Duodenal mucosa (tissue), 2 donors: ENCODE data around the gene NFILZ.

ENCODE experiments used
- H3K27ac ChIP-seq: one replicate; pipeline ENCODE4 v1.7.0; 2013; ENCODE audit warnings: low read depth, low read length
- H3K27me3 ChIP-seq, 2 donors: one replicate each; pipeline ENCODE4 v1.7.0; 2013; ENCODE audit warnings: low read length in 2 of 2, control low read depth in 1 of 2; ENCODE audit not compliant: insufficient read depth in 2 of 2, control insufficient read depth in 1 of 2
- H3K36me3 ChIP-seq, 2 donors: one replicate each; pipeline ENCODE4 v1.7.0; 2013; ENCODE audit warnings: low read length in 2 of 2, control low read depth in 1 of 2; ENCODE audit not compliant: insufficient read depth in 2 of 2, control insufficient read depth in 1 of 2
- H3K4me1 ChIP-seq, 2 donors: one replicate each; pipeline ENCODE4 v1.7.0; 2013; ENCODE audit warnings: low read length in 2 of 2, control low read depth in 1 of 2; ENCODE audit not compliant: insufficient read depth in 2 of 2, control insufficient read depth in 1 of 2
- H3K4me3 ChIP-seq, 2 donors: one replicate each; pipeline ENCODE4 v1.7.0; 2013; ENCODE audit warnings: low read length in 2 of 2, low read depth in 1 of 2
- H3K9ac ChIP-seq, 2 donors: one replicate each; pipeline ENCODE4 v1.7.0; 2013; ENCODE audit warnings: low read length in 2 of 2, low read depth in 1 of 2
- H3K9me3 ChIP-seq, 2 donors: one replicate each; pipeline ENCODE4 v1.7.0; 2013; ENCODE audit warnings: low read length in 2 of 2, control low read depth in 1 of 2; ENCODE audit not compliant: control insufficient read depth in 1 of 2

Gene NFILZ

DNA sequence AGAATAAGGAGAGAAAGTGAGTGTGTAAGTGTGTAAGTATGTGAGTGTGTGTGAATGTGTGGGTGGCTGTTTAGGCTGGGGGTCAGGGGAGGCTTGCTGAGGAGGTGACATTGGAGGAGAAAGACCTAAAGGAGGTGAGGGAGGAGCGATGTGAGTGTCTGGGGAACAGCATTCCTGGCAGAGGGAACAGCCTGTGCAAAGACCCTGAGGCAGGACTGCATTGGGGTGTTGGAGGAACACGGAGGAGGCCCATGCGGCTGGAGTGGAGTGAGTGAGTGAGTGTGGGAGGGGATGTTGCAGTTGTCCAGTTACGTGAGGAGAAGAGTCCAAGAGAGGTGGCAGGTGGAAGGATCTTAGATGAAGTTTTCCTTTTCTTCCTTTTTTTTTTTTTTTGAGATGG lies 31.8 kb downstream of the NFILZ start:
- no peak overlapping the region for H3K27ac ChIP-seq
- no peaks in the 10 kb centered on the region for H3K36me3 ChIP-seq
- no peaks in the 10 kb centered on the region for H3K27me3 ChIP-seq
- no peak overlapping the region for H3K9ac ChIP-seq
- no peak overlapping the region for H3K4me3 ChIP-seq
- no peaks in the 10 kb centered on the region for H3K4me1 ChIP-seq
- H3K9me3 ChIP-seq, result no peaks in the 10 kb centered on the region

DNA sequence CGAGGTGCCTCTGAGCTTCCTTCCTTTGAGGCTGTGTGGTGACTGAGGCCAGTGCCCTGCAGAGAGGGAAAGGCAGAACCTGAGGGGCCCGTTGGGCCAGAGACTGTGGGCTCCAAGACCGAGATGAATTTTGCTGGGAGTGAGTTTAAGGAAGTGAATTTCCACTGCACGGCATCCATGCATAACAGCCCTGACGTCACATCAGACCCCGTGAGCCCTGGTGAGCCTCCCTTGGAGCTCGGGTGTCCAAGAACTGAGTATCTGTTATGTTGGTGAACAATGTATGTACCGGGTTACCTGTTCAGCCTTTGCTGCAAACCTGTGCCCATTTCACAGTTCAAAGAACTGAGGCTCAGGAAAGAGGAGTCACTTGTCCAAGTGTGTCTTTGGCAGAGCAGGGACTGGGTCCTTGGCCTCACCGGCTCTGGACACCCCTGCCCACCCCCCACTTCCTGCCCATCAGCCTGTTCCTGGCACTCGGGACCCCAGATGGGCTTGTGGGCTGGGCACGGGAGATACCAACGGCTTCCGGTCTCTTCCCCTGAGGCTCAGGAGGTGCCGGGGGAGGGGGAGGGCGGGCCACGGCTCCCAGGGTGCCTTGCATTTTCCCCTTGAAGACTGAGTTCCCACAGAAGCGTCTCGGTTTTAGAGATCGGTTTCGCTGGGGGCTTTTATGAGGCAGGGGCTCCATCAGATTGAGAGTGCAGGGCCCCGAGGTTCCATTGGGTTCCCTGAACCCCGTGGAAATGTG lies 33.7 kb downstream of the NFILZ start:
- Histone ChIP-seq H3K36me3 (no peaks in the 10 kb centered on the region), H3K4me1 (no peaks in the 10 kb centered on the region), H3K27me3 (no peaks in the 10 kb centered on the region), H3K9ac (no peak overlapping the region), H3K4me3 (no peak overlapping the region), H3K9me3 (no peaks in the 10 kb centered on the region), H3K27ac (no peak overlapping the region)

DNA sequence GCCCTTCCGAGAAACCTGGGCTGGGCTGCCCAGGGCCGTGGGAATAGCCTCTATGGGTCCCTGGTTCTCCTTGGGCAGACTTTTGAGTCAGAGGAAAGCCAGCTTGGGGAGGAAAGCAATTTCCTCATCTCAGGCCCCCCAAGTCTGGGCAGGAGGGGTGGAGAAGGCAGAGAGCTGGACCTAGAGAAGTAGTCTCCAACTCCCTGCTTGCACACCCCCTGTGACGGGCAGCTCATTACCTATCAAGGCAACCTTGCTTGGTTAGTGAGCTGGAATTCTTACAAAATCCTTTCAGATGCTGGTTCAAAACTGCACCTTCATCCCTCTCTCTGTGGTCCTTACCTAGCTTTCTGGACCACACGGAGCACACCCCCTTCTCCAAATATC lies 34.2 kb downstream of the NFILZ start:
- Histone ChIP-seq H3K27me3 (no peaks in the 10 kb centered on the region), H3K9ac (no peak overlapping the region), H3K9me3 (no peaks in the 10 kb centered on the region), H3K27ac (no peak overlapping the region), H3K4me3 (no peak overlapping the region), H3K4me1 (no peaks in the 10 kb centered on the region), H3K36me3 (no peaks in the 10 kb centered on the region)

GRCh38 chr19:8665468-8666213 lies 35.2 kb downstream of the NFILZ start:
- H3K27me3 ChIP-seq, result no peaks in the 10 kb centered on the region
- H3K27ac ChIP-seq, result no peak overlapping the region
- no peaks in the 10 kb centered on the region for H3K36me3 ChIP-seq
- H3K9ac ChIP-seq, result no peak overlapping the region
- no peaks in the 10 kb centered on the region for H3K4me1 ChIP-seq
- H3K9me3 ChIP-seq, result no peaks in the 10 kb centered on the region
- H3K4me3 ChIP-seq, result no peak overlapping the region

GRCh38 chr19:8666814-8667405 lies 36.5 kb downstream of the NFILZ start:
- H3K27me3 ChIP-seq, result no peaks in the 10 kb centered on the region
- H3K9ac ChIP-seq, result no peak overlapping the region
- no peak overlapping the region for H3K27ac ChIP-seq
- H3K4me3 ChIP-seq, result no peak overlapping the region
- no peaks in the 10 kb centered on the region for H3K36me3 ChIP-seq
- H3K4me1 ChIP-seq, result no peaks in the 10 kb centered on the region
- no peaks in the 10 kb centered on the region for H3K9me3 ChIP-seq

- H3K4me1 ChIP-seq, result no peaks in the 10 kb centered on the region
- H3K27me3 ChIP-seq, result no peaks in the 10 kb centered on the region
- no peaks in the 10 kb centered on the region for H3K36me3 ChIP-seq
- peaks cover 0 to 3% of the 10 kb centered on the region in 2 donors for H3K9me3 ChIP-seq
- H3K27ac ChIP-seq, result no peak overlapping the region
- no peak overlapping the region for H3K4me3 ChIP-seq
- no peak overlapping the region for H3K9ac ChIP-seq
Observed at GRCh38 chr19:8673276-8673891, 43.0 kb downstream of the NFILZ start.

- no peak overlapping the region for H3K27ac ChIP-seq
- no peak overlapping the region for H3K4me3 ChIP-seq
- no peaks in the 10 kb centered on the region for H3K4me1 ChIP-seq
- no peaks in the 10 kb centered on the region for H3K36me3 ChIP-seq
- no peaks in the 10 kb centered on the region for H3K27me3 ChIP-seq
- no peak overlapping the region for H3K9ac ChIP-seq
- peaks cover 0 to 3% of the 10 kb centered on the region in 2 donors for H3K9me3 ChIP-seq
Observed at GRCh38 chr19:8675066-8675465, 44.6 kb downstream of the NFILZ start.

DNA sequence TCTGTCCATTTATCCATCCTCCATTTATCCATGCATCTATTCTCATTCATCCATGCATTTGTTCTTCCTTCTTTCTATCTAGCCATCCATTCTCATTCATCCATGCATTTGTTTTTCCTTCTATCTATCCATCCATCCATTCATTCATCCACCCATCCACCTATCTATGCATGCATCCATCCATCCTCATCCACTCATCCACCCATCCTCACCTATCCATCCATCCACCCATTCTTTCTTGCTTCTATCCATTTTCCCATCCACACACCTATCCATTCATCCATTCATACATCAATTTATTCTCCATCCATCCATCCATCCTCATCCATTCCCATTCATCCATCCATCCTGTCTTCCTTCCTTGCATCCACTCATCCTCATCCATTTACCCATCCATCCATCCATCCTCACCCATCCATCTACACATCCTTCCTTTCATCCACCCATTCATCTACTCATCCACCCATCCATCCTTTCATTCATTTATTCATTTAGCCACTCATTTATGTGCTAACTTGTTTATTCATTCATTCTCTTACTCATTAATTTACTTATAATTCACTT lies 47.9 kb downstream of the NFILZ start:
- Histone ChIP-seq H3K4me1 (no peaks in the 10 kb centered on the region), H3K27ac (no peak overlapping the region), H3K9ac (no peak overlapping the region), H3K9me3 (peaks cover 0 to 3% of the 10 kb centered on the region in 2 donors), H3K27me3 (no peaks in the 10 kb centered on the region), H3K4me3 (no peak overlapping the region), H3K36me3 (no peaks in the 10 kb centered on the region)
